HPDE6-E6E7 (cell line): ENCODE data around the gene SFTPB.

ENCODE experiments used
- DNase-seq: peaks from one replicate; pipeline ENCODE4 v3.0.0; 2011; ENCODE audit warnings: missing footprints; ENCODE audit errors: extremely low spot score

The SFTPB gene

DNA sequence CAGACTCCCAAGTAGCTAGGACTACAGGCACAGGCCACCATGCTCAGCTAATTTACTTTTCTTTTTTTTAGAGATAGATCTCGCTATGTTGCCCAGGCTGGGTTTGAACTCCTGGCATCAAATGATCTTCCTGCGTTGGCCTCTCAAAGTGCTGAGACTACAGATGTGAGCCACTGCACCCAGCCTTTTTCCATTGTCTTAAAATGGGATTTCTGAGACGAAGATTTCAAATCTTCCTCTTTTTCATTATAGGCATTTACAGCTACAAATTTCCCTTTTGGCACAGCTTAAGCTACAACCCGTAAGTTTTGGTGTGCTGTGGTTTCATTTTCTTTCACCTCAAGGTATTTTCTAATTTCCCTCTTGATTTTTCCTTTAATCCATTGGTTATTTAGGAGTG, 34.8 kb upstream of the SFTPB start:
- no peak for DNase-seq

DNA sequence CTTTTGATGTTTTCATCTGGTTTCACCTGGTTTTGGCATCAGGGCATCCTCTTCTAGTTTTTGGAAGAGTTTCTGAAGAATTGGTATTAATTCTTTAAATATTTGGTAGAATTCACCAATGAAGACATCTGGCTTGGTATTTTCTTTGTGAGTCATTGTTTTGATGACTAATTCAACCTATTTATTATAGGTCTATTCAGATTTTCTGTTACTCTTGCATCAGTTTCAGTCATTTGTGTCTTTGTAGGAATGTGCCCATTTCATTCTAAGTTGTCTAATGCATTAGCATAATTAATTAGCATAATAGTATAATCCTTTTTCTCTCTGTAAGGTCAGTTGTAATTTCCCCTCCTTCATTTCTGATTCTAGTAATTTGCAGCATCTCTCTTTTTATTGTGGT, 34.2 kb upstream of the SFTPB start:
- DNase-seq: no peak

DNA sequence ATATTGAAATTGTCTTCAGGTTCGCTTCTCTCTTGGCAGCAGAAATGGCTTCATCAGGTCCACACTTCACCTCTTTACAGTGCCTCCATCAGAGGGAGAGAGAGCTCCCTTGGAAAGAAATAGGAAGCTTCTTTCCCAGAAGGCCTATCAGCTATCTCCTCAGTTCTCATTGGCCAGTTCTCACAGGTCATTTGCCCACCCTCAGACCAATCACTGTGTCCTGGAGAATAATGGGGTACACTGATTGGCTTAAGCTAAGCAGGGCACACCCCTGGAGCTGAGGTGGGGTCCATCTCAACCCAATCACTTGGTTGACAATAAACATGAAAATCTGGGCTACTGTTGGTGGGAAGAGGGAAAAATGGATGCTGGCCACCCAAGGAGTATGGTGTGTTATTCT, 31.3 kb upstream of the SFTPB start:
- no peak for DNase-seq

DNA sequence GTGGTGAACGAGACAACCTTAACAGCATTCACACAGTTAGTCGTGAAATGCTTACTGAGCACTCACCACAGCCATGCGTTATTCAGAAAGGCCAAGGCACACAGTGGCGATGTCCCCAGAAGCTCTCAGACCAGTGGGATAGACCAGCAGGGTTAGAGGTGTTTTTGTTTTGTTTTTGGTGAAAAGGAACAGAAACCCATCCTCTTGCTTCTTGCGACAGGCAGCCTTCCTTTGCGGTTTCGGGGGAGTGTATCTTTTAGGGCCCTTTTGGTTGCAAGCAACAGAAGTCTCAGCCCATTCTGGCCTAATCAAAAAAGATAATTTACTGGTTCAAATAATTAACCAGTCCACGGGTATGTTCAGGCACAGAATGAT, 30.9 kb upstream of the SFTPB start:
- no peak for DNase-seq

DNA sequence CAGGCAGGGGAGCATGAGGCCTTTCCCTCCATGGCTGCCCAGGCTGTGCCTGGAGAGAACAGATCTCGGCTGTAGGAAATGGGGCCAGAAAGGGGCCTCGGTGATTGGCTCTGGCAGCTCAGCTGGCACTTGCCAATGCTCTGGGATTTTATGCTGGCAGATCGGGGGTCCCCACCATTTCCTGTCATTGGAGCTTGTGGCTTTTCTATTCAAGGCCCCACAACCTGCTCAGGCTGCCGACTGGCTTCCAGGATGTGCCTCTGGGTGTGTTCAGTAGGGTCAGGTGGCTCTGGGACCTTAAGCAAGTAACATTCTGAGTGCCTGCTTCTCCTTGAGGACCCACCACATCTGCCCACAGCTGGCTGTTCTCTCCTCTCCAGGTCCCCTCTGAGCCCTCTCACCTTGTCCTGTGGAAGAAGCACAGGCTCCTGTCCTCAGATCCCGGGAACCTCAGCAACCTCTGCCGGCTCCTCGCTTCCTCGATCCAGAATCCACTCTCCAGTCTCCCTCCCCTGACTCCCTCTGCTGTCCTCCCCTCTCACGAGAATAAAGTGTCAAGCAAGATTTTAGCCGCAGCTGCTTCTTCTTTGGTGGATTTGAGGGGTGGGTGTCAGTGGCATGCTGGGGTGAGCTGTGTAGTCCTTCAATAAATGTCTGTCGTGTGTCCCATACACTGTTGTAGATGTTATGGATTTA, 30.3 kb upstream of the SFTPB start:
- DNase-seq: no peak

DNA sequence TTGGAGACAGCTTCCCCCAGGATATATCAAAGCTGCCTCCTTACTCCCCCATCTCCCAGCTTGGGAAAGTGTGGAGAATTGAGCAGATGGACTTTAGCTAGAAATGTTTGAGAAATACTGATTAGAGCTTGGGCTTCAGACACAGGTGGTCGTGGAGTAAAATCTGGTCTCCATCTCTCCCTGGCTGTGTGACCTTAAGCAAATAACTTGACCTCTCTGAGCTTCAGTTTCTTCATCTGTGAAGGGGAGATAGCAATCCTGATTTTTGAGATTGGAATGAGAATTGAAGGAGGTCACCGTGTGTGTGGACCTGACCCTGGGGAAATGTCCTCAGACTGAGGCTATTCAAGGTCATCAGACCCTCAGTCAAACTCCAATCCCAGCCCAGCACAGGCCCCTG, 29.7 kb upstream of the SFTPB start:
- DNase-seq: no peak

DNA sequence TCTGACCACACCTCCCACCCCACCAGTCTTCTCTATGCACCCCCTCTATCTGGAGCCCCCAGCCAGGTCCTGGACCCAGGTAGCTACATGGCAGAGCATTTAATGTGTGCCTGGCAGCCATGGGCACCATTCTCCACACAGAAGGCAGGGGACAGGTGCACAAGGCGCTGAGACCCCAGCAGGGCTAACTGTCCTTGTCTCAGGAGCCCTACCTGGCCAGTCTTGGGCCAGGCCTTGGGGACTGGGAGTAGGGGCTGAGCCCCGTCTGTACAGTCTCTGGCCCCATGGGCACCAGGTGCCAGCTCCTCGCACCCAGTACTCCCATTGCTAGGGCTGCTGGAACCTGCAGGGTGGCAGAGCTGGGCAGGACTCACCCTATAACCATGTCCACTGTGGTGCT, 29.1 kb upstream of the SFTPB start:
- no peak for DNase-seq

DNA sequence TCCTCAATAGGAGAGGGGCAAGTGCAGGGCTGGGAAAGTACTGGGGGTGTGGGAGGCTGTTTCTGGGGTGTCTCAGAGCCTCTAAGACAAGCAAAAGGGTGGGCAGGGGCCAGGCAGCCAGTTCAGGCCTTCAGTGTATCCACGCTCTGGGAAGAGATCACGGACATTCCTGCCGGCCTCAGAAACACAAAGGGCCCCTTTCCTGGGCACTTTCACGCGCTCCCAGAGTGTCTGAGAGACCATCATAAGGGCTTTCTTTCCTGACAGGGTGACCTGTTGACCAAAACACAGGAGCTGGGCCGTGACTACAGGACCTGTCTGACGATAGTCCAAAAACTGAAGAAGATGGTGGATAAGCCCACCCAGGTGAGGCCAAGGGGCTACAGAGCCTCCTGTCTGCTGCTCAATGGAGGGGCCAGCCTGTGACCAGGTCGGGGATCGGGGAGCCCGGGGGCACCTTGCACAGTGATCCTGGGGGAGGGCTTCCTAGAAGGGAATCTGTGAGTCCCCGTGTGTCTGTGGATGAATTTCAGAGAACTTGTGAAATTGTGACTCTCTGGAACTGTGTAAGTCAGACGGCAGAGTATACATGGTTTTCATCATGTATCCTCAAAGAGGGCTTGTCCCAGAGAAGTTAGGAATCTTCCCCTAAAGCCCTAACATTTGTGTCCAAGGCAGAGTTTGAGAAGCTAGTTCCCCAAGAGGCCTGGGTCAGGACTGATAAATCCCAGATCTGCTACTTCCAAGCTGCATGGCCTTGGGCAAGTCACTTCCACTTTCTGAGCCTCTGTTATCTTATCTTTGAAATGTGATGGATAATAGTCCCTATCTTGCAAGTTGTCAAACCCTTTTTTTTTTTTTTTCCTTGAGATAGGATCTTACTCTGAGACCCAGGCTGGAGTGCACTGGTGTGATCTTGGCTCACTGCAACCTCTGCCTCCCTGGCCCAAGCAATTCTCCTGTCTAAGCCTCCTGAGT, 28.0 kb upstream of the SFTPB start:
- no peak for DNase-seq

DNA sequence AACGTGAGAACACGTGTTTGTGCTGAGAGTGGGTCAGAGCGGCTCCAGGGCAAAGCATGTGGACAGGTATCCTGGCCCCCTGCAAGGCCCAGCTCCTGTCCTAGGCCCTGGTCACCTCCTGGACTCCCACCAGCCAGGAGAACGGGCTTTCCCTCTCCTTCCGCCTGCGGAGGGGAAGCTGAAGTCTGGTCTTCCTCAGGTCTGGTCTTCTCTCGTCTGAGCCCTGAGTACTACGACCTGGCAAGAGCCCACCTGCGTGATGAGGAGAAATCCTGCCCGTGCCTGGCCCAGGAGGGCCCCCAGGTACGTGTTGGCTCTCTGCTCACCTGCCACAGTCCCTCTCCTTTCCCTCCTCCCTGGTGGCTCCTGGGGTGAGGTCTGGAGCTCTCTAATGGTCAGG, 27.1 kb upstream of the SFTPB start:
- DNase-seq: no peak

DNA sequence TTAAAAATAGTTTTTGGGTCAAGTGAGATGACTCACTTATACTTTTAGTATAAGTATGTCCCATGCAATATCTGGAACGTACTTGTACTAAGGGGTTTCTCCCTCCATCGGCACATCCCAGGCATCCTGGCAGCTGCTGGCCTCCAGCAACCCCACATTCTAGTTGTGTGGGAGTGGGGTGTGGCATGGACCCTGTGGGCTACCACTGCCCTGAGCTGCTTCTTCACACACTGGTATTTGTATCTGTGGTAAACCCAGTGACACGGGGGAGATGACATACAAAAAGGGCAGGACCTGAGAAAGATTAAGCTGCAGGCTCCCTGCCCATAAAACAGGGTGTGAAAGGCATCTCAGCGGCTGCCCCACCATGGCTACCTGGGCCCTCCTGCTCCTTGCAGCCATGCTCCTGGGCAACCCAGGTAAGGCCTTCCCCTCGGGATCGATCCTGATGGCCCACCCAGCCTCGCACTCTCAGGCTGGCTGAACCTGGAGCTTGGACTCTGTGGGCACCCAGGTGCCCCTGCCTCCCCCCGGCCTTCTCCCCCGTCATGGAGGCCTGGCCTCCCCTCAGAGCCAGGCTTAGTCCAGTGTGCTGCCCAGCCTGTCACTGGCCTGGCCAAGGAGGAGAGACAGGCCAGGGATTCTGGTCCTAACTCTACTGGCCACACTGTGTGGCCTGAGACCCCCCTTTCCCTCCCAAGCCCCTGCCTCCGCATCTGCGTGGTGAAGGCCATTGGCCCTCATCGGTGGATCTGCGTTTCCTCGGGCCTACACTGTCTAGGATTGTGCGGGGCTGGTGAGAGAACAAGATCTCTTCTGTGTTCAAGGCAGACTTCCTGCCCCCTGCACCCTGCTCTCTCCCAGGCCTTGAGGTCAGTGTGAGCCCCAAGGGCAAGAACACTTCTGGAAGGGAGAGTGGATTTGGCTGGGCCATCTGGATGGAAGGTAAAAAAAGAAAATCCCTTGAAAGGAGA, 26.3 kb upstream of the SFTPB start, which contains the start of gene GNLY:
Gene GNLY (plus strand): TSS at position 307 of the 974 bp plus-strand sequence. CDS start 61 bp downstream, at position 368.
- DNase-seq: no peak

DNA sequence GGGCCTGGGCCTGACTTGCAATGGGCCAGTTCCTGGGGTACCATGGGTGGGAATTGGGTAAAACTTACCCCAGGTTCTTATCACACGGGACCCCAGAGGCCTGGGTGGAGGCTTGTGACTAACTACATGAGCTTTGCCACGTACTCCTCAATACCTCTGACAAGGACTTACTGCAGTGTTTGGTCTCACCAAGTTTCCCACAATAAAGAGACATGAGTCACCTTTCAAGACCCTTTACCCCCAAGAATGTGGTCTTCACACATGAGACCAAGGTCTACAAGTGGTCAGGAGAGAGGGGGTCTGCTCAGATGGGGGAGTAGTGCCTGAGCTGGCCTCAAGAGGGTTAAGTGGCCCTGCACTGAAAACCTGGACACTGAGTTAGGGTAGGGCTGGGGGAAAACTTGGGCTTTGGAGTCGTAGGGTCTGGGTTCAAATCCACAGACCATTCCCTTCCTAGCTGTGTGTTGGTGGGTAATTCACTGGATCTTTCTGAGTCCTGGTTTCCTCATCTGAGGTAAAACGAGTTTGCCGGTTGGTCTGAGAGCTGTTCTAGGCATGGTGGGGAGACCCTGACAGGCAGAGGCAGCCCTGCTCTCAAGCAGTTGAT, 24.1 kb upstream of the SFTPB start:
- no peak for DNase-seq

DNA sequence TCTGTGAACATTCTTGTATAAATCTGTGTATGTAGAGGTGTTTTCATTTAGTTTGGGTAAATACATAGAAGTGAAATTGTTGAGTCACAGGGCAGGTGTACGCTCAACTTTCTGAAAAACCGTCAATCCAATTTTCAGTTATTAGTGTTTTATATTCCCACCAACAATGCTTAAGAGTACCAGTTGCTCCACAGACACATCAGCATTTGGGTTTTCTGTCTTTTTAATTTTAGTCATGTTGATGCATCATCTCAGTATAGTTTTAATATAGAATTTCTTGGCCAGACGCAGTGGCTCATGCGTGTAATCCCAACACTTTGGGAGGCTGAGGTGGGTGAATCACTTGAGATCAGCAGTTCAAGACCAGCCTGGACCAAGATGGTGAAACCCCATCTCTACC, 22.9 kb upstream of the SFTPB start:
- no peak for DNase-seq

DNA sequence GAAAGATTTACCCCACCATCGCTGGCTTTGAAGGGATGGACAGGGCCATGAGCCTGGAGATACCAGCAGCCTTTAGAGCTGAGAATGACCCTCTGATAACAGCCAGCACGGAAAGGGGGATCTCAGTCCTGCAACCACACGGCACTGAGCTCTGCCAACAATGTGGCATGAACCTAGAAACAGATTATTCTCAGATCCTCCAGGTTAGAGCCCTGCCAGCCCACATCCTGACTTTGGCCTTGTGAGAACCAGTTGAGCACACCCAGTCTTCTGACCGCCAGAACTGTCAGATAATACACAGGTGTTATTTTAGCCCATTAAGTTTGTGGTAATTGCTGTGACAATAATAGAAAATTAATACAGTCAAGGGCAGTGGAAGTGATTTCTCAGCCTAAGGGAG, 16.8 kb upstream of the SFTPB start:
- DNase-seq: no peak

DNA sequence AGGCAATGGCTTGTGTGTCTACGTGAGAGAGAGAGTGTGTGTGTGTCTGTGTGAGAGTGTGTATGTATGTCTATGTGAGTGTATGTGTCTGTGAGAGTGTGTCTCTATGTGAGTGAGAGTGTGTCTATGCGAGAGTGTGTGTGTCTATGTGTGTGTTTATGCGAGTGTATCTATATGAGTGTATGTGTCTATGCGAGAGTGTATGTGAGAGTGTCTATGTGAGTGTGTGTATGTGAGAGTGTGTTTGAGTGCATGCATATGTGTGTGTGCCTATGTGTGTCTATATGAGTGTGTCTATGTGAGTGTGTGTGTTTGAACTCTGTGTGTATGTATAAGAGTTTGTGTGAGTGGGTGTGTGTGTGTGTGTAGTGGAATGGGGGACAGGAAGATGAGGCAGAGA, 16.4 kb upstream of the SFTPB start:
- DNase-seq: no peak

DNA sequence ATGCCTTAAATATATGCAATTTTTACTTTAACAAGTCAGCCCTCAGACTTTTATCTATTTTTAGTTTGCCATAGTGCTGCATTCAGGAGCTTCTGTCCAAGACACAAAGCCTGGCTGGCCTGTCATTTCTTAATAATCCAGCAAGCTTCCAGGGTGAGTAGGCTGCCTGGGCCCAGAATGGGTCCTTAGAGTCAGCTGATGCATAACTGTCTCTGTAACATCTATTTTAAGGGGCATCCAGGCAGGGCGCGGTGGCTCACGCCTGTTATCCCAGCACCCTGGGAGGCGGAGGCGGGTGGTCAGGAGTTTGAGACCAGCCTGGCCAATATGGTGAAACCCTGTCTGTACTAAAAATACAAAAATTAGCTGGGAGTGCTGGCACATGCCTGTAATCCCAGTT, 14.4 kb upstream of the SFTPB start:
- no peak for DNase-seq

DNA sequence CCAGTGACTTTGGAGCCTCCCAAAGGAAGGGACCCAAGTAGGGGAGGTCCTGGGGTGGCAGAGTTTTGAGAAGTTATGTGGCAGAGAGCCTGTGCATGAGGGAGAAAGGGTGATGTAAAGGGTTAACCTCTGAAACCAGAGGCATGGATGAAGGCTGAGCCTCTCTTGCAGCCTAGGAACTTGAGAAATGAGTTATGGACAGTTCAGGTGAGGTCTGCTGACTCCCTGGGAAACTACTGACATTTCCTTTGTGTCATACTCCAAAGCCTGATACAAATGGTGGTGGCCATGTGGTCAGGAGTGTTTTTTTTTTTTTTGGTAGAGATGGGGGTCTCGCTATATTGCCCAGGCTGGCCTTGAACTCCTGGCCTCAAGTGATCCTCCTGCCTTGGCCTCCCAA, 13.8 kb upstream of the SFTPB start:
- no peak for DNase-seq

DNA sequence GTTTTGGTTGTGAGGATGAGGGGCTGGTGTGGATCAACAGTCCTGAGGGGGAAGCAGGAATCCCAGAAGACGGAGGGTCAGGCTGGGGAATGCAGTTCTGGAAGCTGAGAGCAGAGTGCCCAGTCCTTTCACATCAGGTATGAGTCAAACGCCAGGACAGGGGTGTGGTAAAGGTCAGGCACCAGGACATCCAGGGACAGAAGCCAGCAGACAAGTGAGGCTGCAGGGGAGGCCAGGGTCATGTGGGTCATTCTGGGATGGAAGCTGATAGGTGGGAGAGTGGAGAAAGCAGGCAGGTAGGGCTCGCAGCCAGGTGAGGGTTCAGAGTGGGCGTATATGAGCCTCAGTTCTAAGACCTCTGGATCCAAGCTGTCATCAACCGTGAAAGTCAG, 13.4 kb upstream of the SFTPB start:
- no peak for DNase-seq

DNA sequence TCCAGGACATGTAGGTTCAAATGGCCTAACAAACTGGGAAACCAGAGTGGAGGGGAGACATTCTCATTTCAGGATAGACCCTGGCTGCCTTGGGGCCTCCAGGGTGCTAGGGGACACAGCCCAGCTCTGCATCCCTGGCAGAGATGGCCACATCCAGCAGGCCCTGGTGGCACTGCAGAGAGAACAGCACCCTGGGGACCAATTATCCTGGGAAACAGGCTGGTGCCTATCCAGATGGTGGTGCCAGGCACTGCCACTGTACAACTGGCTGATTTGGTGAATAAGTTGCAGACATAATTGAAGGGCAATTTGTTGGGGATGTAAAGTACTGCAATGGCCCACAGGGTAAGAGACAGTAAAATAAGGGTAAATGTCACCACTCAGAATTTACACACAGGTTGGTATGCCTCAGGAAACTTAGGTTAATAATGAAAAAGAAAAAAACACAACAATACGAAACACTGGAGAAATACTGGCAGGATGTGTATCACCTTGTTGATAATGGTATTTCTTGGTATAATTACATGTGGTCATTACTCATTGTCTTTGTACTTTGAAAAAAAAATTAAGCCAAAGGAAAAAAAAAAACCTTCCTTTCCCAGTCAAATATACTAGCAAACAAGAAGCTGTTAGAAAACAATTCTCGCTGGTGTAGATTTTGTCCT, 12.8 kb upstream of the SFTPB start:
- DNase-seq: no peak

DNA sequence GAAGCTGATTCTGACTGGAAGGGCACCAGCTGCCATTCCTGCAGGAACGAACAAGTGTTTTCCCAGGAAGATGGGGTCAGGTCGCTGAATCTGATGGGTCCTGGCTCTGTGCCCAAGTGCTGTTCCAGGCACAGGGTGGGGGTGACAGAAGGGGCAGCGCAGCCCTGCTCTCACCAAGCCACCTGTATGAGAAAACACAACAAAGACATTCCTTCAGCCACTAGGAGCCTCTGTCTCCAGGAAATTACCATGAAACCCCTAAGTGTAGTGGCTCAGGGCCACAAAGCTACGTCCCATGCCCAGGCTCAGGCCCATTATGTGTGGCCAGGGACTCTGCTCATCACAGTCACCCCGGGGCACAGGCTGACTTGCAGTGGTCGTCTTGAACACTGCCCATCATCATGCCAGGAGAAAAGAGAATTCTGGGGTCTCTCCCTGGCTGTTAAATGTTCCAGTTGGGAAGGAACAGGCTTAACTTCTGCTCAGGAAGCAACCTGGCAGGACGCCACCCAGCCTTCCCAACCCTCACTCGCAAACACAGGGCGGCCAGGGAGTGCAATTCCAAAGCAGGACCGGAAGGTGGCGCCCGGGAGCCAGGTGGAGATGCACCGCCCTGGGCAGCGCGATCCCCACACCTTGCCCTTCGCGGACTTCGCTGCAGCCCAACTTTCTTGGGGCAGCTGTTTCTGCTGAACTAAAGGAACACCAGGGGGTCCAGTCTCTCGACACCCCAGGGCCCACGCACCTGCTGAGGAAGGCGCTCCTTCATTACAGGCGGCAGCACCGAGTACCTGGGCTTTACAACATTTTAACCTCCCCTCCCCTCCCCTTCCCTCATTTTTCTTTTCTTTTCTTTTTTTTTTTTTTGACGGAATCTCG, 11.0 kb upstream of the SFTPB start:
- DNase-seq: peak; percentile 89

DNA sequence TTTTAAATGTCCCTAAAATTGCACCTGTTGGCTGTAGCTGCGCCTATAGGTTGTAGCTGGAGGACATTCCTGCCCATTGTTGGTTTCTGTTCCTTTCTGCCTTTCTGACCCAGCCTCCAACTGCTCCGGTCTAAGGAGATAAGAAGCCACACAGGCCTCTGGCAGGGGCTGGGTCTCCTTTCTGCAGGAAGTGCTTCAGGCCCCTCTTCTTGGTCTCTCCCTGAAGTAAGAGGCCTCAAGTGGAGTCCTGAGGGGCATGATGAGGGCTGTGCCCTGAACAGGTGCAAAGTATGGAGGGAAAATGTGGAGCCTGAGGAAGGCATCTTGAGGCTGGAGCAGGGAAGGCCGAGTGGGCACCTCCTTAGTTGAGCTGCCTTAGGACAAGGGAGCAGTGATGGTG, 10.4 kb upstream of the SFTPB start:
- no peak for DNase-seq
